GM18519 (cell line): ENCODE measurements around the gene RNF187.

ENCODE experiments used
- ATAC-seq: cut with Tn5 transposase; IDR thresholded peaks from one replicate; pipeline ENCODE4 v1.9.1; 2021; ENCODE audit warnings: mild to moderate bottlenecking, moderate library complexity; ENCODE audit not compliant: unreplicated experiment, low FRiP score

Gene RNF187

DNA sequence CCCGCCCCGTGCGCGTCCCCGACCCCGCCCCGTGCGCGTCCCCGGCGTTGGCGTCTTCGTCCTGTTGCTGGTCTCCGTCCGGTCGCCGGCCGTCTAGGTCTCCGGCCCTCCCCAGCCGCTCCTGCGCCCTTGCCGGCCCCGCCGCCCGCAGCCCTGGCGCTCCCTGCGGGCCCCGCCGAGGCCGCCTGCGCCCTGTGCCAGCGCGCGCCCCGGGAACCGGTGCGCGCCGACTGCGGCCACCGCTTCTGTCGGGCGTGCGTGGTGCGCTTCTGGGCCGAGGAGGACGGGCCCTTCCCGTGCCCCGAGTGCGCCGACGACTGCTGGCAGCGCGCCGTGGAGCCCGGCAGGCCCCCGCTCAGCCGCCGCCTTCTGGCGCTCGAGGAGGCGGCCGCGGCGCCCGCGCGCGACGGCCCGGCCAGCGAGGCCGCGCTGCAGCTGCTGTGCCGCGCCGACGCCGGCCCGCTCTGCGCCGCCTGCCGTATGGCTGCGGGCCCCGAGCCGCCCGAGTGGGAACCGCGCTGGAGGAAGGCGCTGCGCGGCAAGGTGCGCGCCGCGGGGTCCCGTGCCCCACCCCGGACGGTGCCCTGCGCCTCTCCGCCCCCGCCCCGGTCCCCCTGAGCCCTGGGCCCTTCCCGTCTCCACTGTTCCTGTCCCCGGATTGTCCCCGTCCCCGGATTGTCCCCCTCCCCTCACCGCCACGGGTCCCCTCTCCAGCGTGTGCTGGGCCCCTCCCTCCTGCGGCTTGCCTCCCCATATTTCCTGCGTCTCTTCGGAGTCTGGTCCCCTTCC, at the start of gene RNF187:
RNF187 (plus strand) TSS at position 47 of the 789 bp plus-strand sequence.
- peak; percentile 24 for ATAC-seq

GRCh38 chr1:228437424-228437962, 49.7 kb upstream of the RNF187 start:
- ATAC-seq: no peak

DNA sequence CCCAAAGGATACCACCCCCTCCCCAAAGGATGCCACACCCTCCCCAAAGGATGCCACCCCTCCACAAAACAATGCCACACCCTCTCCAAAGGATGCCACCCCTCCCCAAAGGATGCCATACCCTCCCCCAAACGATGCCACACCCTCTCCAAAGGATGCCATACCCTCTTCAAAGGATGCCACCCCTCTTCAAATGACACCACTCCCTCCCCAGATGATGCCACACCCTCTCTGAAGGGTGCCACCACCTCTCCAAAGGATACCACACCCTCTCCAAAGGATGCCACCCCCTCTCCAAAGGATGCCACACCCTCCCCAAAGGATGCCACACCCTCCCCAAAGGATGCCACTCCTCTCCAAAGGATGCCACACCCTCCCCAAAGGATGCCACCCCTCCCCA, 48.9 kb upstream of the RNF187 start:
- ATAC-seq: no peak

- no peak for ATAC-seq
These were observed 46.3 kb upstream of the RNF187 start for GRCh38 chr1:228440761-228441500.

DNA sequence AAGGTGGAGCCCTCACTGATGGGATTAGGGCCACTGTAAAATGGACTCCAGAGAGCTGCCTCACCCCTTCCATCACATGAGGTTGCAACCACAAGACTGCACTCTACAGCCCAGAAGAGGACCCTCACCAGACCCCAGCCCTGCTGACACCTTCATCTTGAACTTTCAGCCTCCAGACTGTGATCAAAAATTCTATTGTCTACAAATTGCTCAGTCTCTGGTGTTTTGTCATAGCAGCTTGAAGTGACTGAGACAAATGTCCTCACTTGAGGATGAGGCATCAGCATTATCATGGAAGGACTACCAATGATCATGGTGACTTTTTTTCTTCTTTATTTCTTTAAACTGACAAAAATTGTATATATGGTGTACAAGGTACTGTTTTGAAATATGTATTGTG, 43.8 kb upstream of the RNF187 start:
- no peak for ATAC-seq

GRCh38 chr1:228445490-228445842, 41.7 kb upstream of the RNF187 start:
- ATAC-seq: no peak

- ATAC-seq: peak; percentile 65
These were observed 41.1 kb upstream of the RNF187 start for GRCh38 chr1:228445843-228446650.

DNA sequence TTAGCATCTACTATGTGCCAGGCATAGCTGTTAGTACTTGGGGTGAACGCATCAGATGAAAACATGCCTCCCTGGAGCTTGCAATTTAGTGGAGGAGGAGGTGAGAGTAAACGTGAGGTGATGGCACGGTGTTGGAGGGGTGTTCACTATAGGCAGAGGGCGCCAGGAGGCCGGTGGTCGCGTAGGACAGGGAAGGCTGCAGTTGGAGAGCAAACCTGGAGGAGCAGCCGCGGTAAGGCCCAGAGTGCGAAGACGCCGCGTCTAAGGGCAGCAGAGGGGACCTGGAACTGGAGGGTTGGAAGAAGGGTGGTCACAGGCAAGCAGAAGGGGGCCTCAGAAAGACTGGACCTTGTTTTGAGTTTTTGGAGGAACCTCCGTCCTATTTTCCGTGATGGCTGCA, 40.3 kb upstream of the RNF187 start:
- no peak for ATAC-seq

DNA sequence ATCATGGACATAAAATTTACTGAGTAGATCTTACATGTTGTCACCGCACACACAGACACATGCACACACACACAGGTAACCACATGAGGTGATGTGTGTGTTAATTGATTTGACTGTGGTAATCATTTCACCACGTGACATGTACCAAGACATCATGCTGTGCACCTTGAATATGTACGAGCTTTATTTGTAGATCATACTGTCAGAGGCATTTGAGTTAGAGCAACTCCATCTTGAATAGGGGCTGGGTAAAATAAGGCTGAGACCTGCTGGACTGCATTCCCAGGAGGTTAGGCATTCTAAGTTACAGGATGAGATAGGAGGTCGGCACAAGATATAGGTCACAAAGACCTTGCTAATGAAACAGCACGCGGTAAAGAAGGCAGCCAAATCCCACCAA, 38.8 kb upstream of the RNF187 start:
- no peak for ATAC-seq

GRCh38 chr1:228450200-228450599, 37.0 kb upstream of the RNF187 start:
- no peak for ATAC-seq

DNA sequence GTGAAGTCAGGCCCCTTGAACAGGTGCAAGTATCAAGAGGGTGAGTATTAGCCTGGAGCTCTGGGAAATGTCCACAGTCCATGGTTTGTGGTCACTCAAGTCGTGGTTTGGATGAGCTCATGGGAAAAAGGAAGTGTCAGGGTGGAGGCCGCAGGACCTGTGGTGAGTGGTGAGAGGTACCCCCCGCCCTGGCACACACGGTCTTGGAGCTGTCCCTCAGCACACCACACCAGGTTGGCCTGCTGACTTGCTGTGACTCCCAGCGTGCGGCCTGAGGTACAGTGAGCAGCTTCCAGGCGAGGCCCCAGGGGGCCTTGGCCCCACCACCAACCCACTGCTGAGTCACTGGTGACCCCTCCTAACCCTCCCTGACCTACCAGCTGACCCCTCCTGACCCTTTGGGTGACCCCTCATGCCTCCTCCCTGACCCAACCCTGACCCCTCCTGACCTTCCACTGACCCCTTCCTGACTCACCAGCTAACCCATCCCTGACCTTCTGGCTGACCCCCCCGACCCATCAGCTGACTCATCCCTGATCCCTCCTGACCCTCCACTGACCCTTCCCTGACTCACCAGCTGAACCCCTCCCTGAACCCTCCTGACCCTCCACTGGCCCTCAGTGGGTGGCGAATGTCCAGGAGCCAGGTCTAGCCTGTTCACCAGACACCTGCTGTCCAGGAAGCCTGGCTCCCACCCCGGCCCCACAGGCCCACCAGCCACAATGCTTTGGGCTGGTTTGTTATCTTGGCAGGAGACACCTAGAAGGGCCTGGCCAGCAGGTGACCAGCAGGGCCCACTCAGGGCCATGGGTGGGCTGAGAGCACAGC, 34.8 kb upstream of the RNF187 start:
- ATAC-seq: no peak

- no peak for ATAC-seq
These were observed 34.1 kb upstream of the RNF187 start for GRCh38 chr1:228453022-228453560.

- no peak for ATAC-seq
These were observed 33.6 kb upstream of the RNF187 start for GRCh38 chr1:228453614-228454013.

DNA sequence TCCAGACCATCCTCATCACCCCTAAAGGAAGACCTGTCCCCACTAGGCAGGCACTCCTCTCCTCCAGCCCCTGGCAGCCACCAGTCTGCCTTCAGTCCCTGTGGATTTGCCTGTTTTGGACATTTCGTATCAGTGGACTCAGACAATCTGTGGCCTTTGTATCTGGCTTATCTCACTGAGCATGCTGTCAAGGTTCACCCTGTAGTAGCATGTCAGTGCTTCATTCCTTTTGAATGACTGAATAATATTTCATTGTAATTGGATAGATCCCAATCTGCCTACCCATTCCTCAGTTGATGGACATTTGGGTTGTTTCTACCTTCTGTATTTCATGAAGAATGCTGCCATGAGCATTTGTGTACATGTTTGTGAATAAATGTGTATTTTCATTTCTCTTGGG, 32.9 kb upstream of the RNF187 start:
- no peak for ATAC-seq

GRCh38 chr1:228455715-228456114, 31.5 kb upstream of the RNF187 start:
- no peak for ATAC-seq

DNA sequence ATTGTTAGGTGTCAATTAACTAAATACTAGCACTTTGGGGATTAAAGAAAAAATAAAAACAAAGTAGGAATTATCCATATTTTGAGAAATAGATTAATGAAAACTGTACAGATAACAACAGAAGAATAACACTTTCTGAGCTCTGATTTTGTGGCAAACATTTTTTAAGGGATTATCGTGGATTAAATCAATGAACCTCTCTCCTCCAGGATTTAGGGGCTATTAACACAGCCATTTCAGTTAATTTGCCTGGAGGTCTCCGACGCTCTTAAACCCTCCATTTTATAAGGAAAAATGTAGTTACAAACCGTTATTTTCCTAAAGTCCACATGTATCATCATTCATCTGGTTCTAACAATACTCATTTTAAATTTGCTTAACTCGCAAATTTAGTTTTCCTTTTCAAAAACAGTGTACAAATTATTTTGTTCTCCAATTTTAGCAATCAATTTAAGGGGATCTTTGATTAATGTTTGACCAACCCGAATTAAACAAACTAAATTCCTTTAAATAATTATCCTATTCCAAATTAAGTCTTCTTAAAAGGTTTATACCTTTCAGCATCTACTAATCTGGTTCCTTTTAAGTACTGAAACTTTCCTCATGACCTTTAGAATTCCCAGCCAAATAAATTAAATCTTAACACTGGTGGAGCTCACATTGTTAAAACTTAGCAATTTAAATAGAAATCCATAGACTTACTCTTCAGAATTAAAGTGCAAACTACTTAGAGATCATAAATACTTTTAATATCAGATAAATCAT, 30.7 kb upstream of the RNF187 start:
- ATAC-seq: no peak

DNA sequence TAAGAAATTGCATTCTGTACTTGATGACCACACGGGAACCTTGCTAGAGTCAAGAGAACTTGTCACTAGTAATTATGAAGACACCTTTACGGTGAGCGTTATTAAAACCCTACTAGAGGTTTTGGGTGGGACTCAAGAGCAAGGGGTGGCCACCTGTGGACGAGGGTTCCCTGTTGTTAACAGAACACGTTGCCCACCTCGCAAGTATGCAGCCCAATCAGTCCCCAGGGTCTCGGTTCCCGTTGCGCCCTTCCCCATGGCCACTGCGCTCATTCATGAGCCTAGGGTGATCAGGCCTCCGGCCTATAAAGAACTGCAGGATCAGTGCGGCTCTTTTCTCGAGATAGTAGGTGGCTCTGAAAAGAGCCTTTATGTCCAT, 30.2 kb upstream of the RNF187 start:
- no peak for ATAC-seq

DNA sequence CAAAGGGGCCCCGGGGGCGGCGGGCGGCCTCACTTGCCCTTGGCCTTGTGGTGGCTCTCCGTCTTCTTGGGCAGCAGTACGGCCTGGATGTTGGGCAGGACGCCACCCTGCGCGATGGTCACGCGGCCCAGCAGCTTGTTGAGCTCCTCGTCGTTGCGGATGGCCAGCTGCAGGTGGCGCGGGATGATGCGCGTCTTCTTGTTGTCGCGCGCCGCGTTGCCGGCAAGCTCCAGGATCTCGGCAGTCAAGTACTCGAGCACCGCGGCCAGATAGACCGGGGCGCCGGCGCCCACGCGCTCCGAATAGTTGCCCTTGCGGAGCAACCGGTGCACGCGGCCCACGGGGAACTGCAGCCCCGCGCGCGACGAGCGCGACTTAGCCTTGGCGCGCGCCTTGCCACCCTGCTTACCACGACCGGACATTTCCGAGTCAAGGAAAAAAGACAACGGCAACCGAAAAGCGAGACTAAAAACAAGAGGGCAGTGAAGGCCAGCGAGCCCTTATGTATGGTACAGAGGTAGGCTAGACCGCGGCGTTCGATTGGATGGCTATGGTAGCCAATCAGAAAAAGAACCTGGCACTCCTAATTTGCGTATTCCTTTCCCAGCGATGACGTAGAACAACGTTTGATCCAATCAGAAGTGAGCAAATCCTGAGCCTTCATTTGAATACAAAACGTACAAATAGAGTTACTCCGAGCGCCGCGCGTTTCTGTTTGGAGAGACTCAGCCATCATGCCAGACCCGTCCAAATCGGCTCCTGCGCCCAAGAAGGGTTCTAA, 29.6 kb upstream of the RNF187 start:
- ATAC-seq: peak; percentile 81
